Endothelial cell of umbilical vein (primary cell): ENCODE measurements around the gene EXOSC2. TPM values are rescaled to one million over a fixed set of nuclear protein-coding genes. Genes with fewer than 3 reads are reported as not detected.

Source experiments
- BruUV-seq: library from RNA; stranded (reverse); fragments of 400-500 nt; replicated peaks from 2 replicates; lab custom pipeline; 2021; lab: Mats Ljungman, UMichigan
- CTCF ChIA-PET: fragments of 300-600, 350-600 bp; sonication (Branson Sonifier 250); formaldehyde crosslinking; loops from one replicate; lab custom pipeline; 2021; ENCODE audit warnings: antibody characterized with exemption, inconsistent platforms; lab: Charles Lee
- POLR2A ChIA-PET: fragments of 300-600, 350-600 bp; sonication (Branson Sonifier 250); formaldehyde crosslinking; loops from one replicate; lab custom pipeline; 2021; ENCODE audit warnings: antibody characterized with exemption, inconsistent platforms; lab: Charles Lee
- DNase-seq: peaks from one replicate; pipeline ENCODE4 v3.0.0-alpha.2; 2011; ENCODE audit warnings: low read depth, low spot score
- FAIRE-seq: peaks from 2 replicates; lab custom pipeline; 2011; peaks lifted over from hg19 to GRCh38; lab: Jason Lieb, UNC
- H2AFZ ChIP-seq: 2 replicates; pipeline ENCODE4 v1.6.0; 2012; ENCODE audit warnings: low read depth, low read length, control low read depth, inconsistent platforms
- H3K27ac ChIP-seq: 2 replicates; pipeline ENCODE4 v1.5.1; 2011; ENCODE audit warnings: low read depth, mild to moderate bottlenecking, control low read depth, low read length, moderate library complexity; ENCODE audit not compliant: insufficient read depth
- H3K27me3 ChIP-seq, 2 experiments: 2 replicates each; pipeline versions ENCODE4 v1.6.0 to v1.6.1; 2011; ENCODE audit warnings: low read length in 2 of 2, mixed read lengths in 1 of 2; ENCODE audit not compliant: control insufficient read depth in 2 of 2, insufficient read depth in 2 of 2
- H3K36me3 ChIP-seq, 2 experiments: 2 replicates in 1 of 2; 3 replicates in 1 of 2; pipeline ENCODE4 v1.5.1; 2011; ENCODE audit warnings: low read length in 2 of 2, mild to moderate bottlenecking in 1 of 2, moderate library complexity in 1 of 2; ENCODE audit not compliant: control insufficient read depth in 2 of 2, insufficient read depth in 2 of 2; ENCODE audit errors: extremely low read depth in 1 of 2
- H3K4me1 ChIP-seq: 3 replicates; pipeline ENCODE4 v1.5.1; 2011; ENCODE audit warnings: mild to moderate bottlenecking, low read length; ENCODE audit not compliant: control insufficient read depth, insufficient read depth; ENCODE audit errors: extremely low read depth
- H3K4me2 ChIP-seq: 2 replicates; pipeline ENCODE4 v1.6.1; 2011; ENCODE audit warnings: low read length, control low read depth, mixed read lengths; ENCODE audit not compliant: insufficient read depth
- H3K4me3 ChIP-seq, 3 experiments: fragments of 200-600 bp in 1 of 3; sonication (generic), shearing (Covaris generic) in 1 of 3; replicated peaks in 1 of 3; 2 replicates each; pipeline ENCODE4 v1.5.1; 2011 to 2016; ENCODE audit warnings: control low read depth in 3 of 3, low read length in 3 of 3, mild to moderate bottlenecking in 2 of 3, inconsistent platforms in 1 of 3, low read depth in 1 of 3, moderate library complexity in 1 of 3; ENCODE audit not compliant: insufficient read depth in 1 of 3
- H3K79me2 ChIP-seq: 2 replicates; pipeline ENCODE4 v1.6.0; 2012; ENCODE audit warnings: low read length, inconsistent platforms; ENCODE audit not compliant: control insufficient read depth, insufficient read depth
- H3K9ac ChIP-seq: replicated peaks from 2 replicates; pipeline ENCODE3; 2011; ENCODE audit warnings: low read length, control low read depth; ENCODE audit not compliant: insufficient read depth; ENCODE audit errors: extremely low read depth
- H3K9me1 ChIP-seq: replicated peaks from 3 replicates; pipeline ENCODE4 v1.6.0; 2011; ENCODE audit warnings: mild to moderate bottlenecking, low read length; ENCODE audit not compliant: control insufficient read depth, insufficient read depth; ENCODE audit errors: extremely low read depth
- H3K9me3 ChIP-seq: replicated peaks from 2 replicates; pipeline ENCODE4 v1.5.1; 2012; ENCODE audit warnings: low read length, inconsistent platforms; ENCODE audit not compliant: control insufficient read depth, insufficient read depth
- H4K20me1 ChIP-seq: replicated peaks from 2 replicates; pipeline ENCODE3; 2011; ENCODE audit warnings: mild to moderate bottlenecking, low read length; ENCODE audit not compliant: control insufficient read depth, insufficient read depth; ENCODE audit errors: extremely low read depth
- CTCF ChIP-seq, 2 donors: IDR thresholded peaks; 1 replicate in 1 of 2; 2 replicates in 1 of 2; pipeline ENCODE4 v1.5.1; 2011; ENCODE audit warnings: low read length in 2 of 2, mild to moderate bottlenecking in 2 of 2, moderate library complexity in 2 of 2, control low read depth in 1 of 2, inconsistent platforms in 1 of 2, low read depth in 1 of 2; ENCODE audit not compliant: insufficient read depth in 1 of 2; ENCODE audit errors: extremely low read depth in 1 of 2
- EZH2 ChIP-seq: IDR thresholded peaks from 2 replicates; pipeline ENCODE4 v1.6.1; 2012; ENCODE audit warnings: borderline replicate concordance, low read depth, mild to moderate bottlenecking, moderate library complexity, low read length, inconsistent platforms; ENCODE audit not compliant: severe bottlenecking
- FOS ChIP-seq: IDR thresholded peaks from 2 replicates; pipeline ENCODE4 v1.6.1; 2011; ENCODE audit warnings: mild to moderate bottlenecking, low read length, moderate library complexity, borderline replicate concordance; ENCODE audit not compliant: insufficient read depth
- GATA2 ChIP-seq: IDR thresholded peaks from 2 replicates; pipeline ENCODE4 v1.7.0; 2011; ENCODE audit warnings: low read depth, mild to moderate bottlenecking, moderate library complexity, mixed read lengths, low read length; ENCODE audit not compliant: insufficient read length, insufficient read depth
- JUN ChIP-seq: IDR thresholded peaks from 2 replicates; pipeline ENCODE4 v1.6.1; 2011; ENCODE audit warnings: borderline replicate concordance, low read depth; ENCODE audit not compliant: insufficient read length, insufficient read depth
- MAX ChIP-seq: IDR thresholded peaks from 2 replicates; pipeline ENCODE4 v1.6.1; 2011; ENCODE audit not compliant: insufficient read depth, insufficient read length
- MYC ChIP-seq: IDR thresholded peaks from one replicate; pipeline ENCODE4 v1.6.1; 2011; ENCODE audit warnings: mild to moderate bottlenecking, low read depth, low read length
- POLR2A ChIP-seq: IDR thresholded peaks from 2 replicates; pipeline ENCODE4 v1.6.1; 2012; ENCODE audit warnings: low read depth, mild to moderate bottlenecking, control low read depth, low read length
- POLR2AphosphoS5 ChIP-seq: IDR thresholded peaks from 2 replicates; pipeline ENCODE4 v1.6.1; 2012; ENCODE audit warnings: low read depth, mild to moderate bottlenecking, control low read depth, low read length, moderate library complexity; ENCODE audit not compliant: insufficient read depth
- dilution Hi-C: fragments of 300-500 bp; cut with MboI; formaldehyde crosslinking; loops from one replicate; pipeline ENCODE4 v1.15.0; 2019; ENCODE audit warnings: low sequenced_read_pairs; ENCODE audit not compliant: extremely low pct_ligation_motif_present
- intact Hi-C: fragments of 100-400 bp; cut with micrococcal nuclease; formaldehyde crosslinking; loops from one replicate; pipeline ENCODE4 v1.10.0; 2022
- polyA plus RNA-seq, 4 experiments: library from polyadenylated mRNA; depleted of rRNA in 3 of 4; stranded (reverse) in 3 of 4; unstranded in 1 of 4; fragments of >200 nt; gene quantifications; 2 replicates each; pipeline versions ENCODE4 v1.2.1 to v1.2.3, GENCODE V29; 2011 to 2012; ENCODE audit warnings: missing spikeins in 1 of 4
- total RNA-seq: library from RNA; stranded (reverse); gene quantifications from 2 replicates; pipeline ENCODE4 v1.2.3, GENCODE V29; 2021

EXOSC2 gene
- total and polyA plus RNA-seq, 2 donors (not counting 3 experiments of a cell fraction or from before 2014, with no cell fraction given) = 25.5 to 44.4 TPM

DNA sequence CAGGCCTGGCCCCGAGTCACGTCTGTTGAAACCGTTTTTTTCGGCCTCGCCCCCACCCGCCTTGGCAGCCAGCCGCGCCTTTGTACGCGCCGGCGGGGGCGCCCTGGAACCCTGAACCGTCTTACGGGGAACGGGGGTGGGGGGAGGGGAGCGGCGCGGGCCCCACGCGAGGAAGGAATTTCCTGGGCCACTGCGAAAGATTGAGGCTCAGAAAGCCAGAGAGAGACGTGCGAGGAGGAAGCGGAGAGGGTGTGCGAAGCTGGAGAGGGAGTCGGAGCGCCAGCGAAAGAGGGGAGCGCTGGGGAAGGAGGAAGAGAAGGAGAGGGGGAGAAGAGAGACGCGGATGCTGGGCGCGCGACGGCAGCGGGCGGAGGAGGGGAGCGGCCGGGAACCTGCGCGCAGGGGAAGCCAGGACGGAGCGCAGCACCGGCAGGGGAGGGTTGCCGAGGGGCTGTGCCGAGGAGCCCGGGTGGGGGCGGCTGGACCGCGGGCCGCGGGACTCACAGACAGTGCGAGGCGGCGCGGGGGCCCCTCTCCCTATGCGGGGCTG lies 33.8 kb upstream of the EXOSC2 start:
- no peaks in the 10 kb centered on the region for H3K36me3 ChIP-seq
- no peaks in the 10 kb centered on the region for H3K9me3 ChIP-seq
- intact Hi-C loops = no loop called here
- H3K4me3 ChIP-seq = no peak overlapping the region
- BruUV-seq = no TSS peak
- no peak overlapping the region for H2AFZ ChIP-seq
- no peaks in the 10 kb centered on the region for H3K79me2 ChIP-seq
- dilution Hi-C loops = no loop called here
- no peak for TF ChIP-seq FOS
- no peak for TF ChIP-seq MYC
- no peak for TF ChIP-seq JUN
- no peak for TF ChIP-seq MAX
- no peak for TF ChIP-seq POLR2A
- no peak for TF ChIP-seq GATA2
- no peak for TF ChIP-seq EZH2
- no peak for TF ChIP-seq CTCF (IDR thresholded peaks at IDR 0.05; ENCODE audit: extremely low read depth in 1 of 2, insufficient read depth in 1 of 2, low read depth in 1 of 2, low read length in 2 of 2)
- TF ChIP-seq POLR2AphosphoS5 = no peak
- H3K9me1 ChIP-seq = no peaks in the 10 kb centered on the region
- POLR2A ChIA-PET = no interaction called here
- H3K4me1 ChIP-seq = no peaks in the 10 kb centered on the region
- no peak overlapping the region for H3K4me2 ChIP-seq
- no peak for DNase-seq
- no peak overlapping the region for H3K9ac ChIP-seq
- peaks cover 72 to 81% of the 10 kb centered on the region in 2 experiments for H3K27me3 ChIP-seq
- CTCF ChIA-PET = no interaction called here
- no peak overlapping the region for H3K27ac ChIP-seq
- no peak for FAIRE-seq
- H4K20me1 ChIP-seq = no peaks in the 10 kb centered on the region
